Common myeloid progenitor, CD34-positive (primary cell): Measurements from ENCODE around the gene PHACTR4.
"Not testable (repeated sequence)": the region's sequence is repeated elsewhere in the genome, so short reads cannot be mapped to it uniquely, and the experiment has no call there.

Source experiments
- CTCF ChIA-PET: fragments of 350-600 bp; sonication (Branson Sonifier 250); formaldehyde crosslinking; loops from one replicate; lab custom pipeline; 2021; ENCODE audit warnings: antibody characterized with exemption; lab: Charles Lee
- POLR2A ChIA-PET: fragments of 350-600 bp; sonication (Branson Sonifier 250); formaldehyde crosslinking; loops from one replicate; lab custom pipeline; 2021; ENCODE audit warnings: antibody characterized with exemption; lab: Charles Lee
- DNase-seq, 3 donors: peaks; one replicate each; pipeline versions ENCODE4 v3.0.0 to v3.0.0-alpha.2; 2013
- H3K27ac ChIP-seq, 2 experiments: 1 replicate in 1 of 2; 2 replicates in 1 of 2; pipeline ENCODE4 v1.7.0; 2013; ENCODE audit warnings: inconsistent platforms in 2 of 2, low read length in 2 of 2, mild to moderate bottlenecking in 2 of 2, low read depth in 1 of 2, moderate library complexity in 1 of 2; ENCODE audit not compliant: severe bottlenecking in 2 of 2, insufficient read depth in 1 of 2, poor library complexity in 1 of 2
- H3K27me3 ChIP-seq, 5 experiments: replicated peaks in 2 of 5; 1 replicate in 3 of 5; 2 replicates in 2 of 5; pipeline versions ENCODE4 v1.6.1 to v1.7.0; 2013; ENCODE audit warnings: low read length in 4 of 5, mild to moderate bottlenecking in 2 of 5, moderate library complexity in 2 of 5, inconsistent platforms in 1 of 5; ENCODE audit not compliant: insufficient read depth in 5 of 5, control insufficient read depth in 4 of 5
- H3K36me3 ChIP-seq, 4 experiments: 1 replicate in 2 of 4; 2 replicates in 2 of 4; pipeline versions ENCODE4 v1.6.1 to v1.7.0; 2013; ENCODE audit warnings: low read length in 3 of 4, control low read depth in 1 of 4, mild to moderate bottlenecking in 1 of 4; ENCODE audit not compliant: control insufficient read depth in 4 of 4, insufficient read depth in 4 of 4
- H3K4me1 ChIP-seq, 4 experiments: 1 replicate in 3 of 4; 2 replicates in 1 of 4; pipeline versions ENCODE4 v1.6.1 to v1.7.1; 2013; ENCODE audit warnings: low read length in 3 of 4, mild to moderate bottlenecking in 3 of 4, control low read depth in 1 of 4, inconsistent platforms in 1 of 4, moderate library complexity in 1 of 4; ENCODE audit not compliant: control insufficient read depth in 4 of 4, insufficient read depth in 4 of 4; ENCODE audit errors: control extremely low read depth in 1 of 4
- H3K4me3 ChIP-seq, 7 experiments: 1 replicate in 4 of 7; 2 replicates in 3 of 7; pipeline versions ENCODE4 v1.5.1 to v1.7.0; 2013; ENCODE audit warnings: mild to moderate bottlenecking in 7 of 7, low read length in 6 of 7, moderate library complexity in 6 of 7, inconsistent platforms in 2 of 7, low read depth in 2 of 7, control low read depth in 1 of 7; ENCODE audit not compliant: insufficient read depth in 4 of 7, control insufficient read depth in 1 of 7; ENCODE audit errors: extremely low read depth in 1 of 7
- H3K9me3 ChIP-seq, 5 experiments: 1 replicate in 4 of 5; 2 replicates in 1 of 5; pipeline versions ENCODE4 v1.6.1 to v1.7.1; 2013; ENCODE audit warnings: low read length in 4 of 5, mild to moderate bottlenecking in 2 of 5, inconsistent platforms in 1 of 5, low read depth in 1 of 5, moderate library complexity in 1 of 5; ENCODE audit not compliant: control insufficient read depth in 4 of 5, insufficient read depth in 2 of 5; ENCODE audit errors: control extremely low read depth in 1 of 5
- WGBS: methylation state at CpG from one replicate; pipeline ENCODE4 v1.1.5; 2013; ENCODE audit not compliant: insufficient coverage; 5-methylcytosine and 5-hydroxymethylcytosine counted together

The PHACTR4 gene

DNA sequence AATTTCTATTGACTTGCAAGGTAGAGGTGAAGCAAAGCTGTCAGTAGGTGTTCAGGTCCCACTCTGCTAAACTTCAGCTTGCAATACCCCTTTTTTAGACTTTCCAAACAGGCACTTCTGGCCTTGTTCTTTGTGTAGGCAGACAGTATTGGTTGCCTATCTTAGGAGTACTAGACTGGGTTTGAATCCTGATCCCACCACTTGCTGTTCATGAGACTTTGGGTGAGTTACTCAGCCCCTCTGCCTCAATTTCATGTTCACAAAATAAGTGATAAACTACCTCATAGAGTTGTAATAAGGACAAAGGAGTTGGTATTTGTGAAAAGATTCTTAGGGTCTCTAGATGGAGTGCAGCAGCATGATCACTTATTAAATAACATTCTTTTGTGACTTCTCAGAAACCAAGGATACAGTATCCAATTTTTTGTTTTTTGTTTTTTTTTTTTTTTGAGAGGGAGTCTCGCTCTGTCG is 141.5 kb downstream of the PHACTR4 start:
- no peak for DNase-seq
- Histone ChIP-seq H3K4me3 (peak overlapping the region in 3 of 7 experiments; percentile 1 to 28 (median 8)), H3K27ac (peak overlapping the region in 1 of 2 experiments; percentile 95), H3K27me3 (no peaks in the 10 kb centered on the region), H3K4me1 (peaks cover 30 to 48% (median 38%) of the 10 kb centered on the region in 4 experiments), H3K9me3 (no peaks in the 10 kb centered on the region), H3K36me3 (peaks cover 28 to 63% (median 53%) of the 10 kb centered on the region in 4 experiments)
- POLR2A ChIA-PET, result interaction anchor here (2.1 kb wide), 1 partner anchor 7 kb away, joined by 7 read pairs; no protein-coding TSS in a partner anchor
- CTCF ChIA-PET, result interaction anchor here (1.0 to 1.9 kb wide), 3 partner anchors 16 to 42 kb away, joined by 3 to 4 read pairs (median 3); partner anchors contain the start of gene TRNAU1AP
- 100% methylated on average over 1 of the region's 2 CpGs for WGBS

DNA sequence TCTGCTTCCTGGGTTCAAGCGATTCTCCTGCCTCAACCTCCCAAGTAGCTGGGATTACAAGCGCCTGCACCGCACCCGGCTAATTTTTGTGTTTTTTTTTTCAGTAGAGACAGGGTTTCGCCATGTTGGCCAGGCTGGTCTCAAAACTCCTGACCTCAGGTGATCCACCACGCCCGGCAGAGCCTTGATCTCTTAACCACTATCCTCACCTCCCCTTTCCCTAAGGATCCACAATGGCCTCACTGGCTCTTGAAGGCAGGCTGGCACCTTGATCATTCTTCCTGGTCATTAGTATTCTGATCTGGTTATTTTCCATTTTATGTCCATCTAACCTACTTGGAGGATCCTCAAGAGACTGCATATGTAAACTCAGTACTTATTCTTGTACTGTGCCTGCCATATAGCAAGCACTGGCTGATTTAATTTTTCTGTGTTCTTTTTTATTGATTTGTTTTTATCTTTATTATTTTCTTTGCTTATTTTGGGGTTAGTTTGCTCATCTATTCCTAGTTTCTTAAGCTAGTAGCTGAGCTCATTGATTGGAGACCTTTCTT is 142.6 kb downstream of the PHACTR4 start:
- 98% methylated on average over 7 of the region's 7 CpGs for WGBS
- no peak for DNase-seq
- Histone ChIP-seq H3K27me3 (no peaks in the 10 kb centered on the region), H3K4me1 (peaks cover 30 to 42% (median 37%) of the 10 kb centered on the region in 4 experiments), H3K9me3 (no peaks in the 10 kb centered on the region), H3K4me3 (no peak overlapping the region), H3K36me3 (peaks cover 28 to 63% (median 49%) of the 10 kb centered on the region in 4 experiments), H3K27ac (peak overlapping the region in 1 of 2 experiments; percentile 3)
- POLR2A ChIA-PET, result interaction anchor here (0.7 kb wide), 1 partner anchor 22 kb away, joined by 3 read pairs; no protein-coding TSS in a partner anchor
- CTCF ChIA-PET, result no interaction called here

DNA sequence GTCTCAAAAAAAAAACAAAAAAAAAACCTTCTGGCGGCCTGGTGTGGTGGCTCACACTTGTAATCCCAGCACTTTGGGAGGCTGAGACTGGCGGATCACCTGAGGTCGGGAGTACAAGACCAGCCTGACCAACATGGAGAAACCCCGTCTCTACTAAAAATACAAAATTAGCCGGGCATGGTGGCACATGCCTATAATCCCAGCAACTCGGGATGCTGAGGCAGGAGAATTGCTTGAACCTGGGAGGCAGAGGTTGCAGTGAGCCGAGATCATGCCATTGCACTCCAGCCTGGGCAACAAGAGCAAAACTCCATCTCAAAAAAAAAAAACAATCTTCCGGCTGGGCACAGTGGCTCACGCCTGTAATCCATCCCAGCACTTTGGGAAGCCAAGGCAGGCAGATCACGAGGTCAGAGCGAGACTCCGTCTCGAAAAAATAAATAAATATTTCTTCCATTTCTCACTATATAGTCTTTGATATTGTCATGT is 144.9 kb downstream of the PHACTR4 start:
- peaks cover 16 to 34% (median 27%) of the 10 kb centered on the region in 4 experiments for H3K4me1 ChIP-seq
- H3K4me3 ChIP-seq, DNase-seq, H3K27ac ChIP-seq, H3K27me3 ChIP-seq, H3K9me3 ChIP-seq: not testable (repeated sequence)
- ChIA-PET POLR2A (interaction anchor here (0.6 kb wide), 1 partner anchor 54 kb away, joined by 3 read pairs; no protein-coding TSS in a partner anchor), CTCF (interaction anchor here (1.4 kb wide), 1 partner anchor 90 kb away, joined by 4 read pairs; no protein-coding TSS in a partner anchor)
- H3K36me3 ChIP-seq, result peaks cover 23 to 50% (median 28%) of the 10 kb centered on the region in 4 experiments
- 96% methylated on average over 7 of the region's 13 CpGs for WGBS

DNA sequence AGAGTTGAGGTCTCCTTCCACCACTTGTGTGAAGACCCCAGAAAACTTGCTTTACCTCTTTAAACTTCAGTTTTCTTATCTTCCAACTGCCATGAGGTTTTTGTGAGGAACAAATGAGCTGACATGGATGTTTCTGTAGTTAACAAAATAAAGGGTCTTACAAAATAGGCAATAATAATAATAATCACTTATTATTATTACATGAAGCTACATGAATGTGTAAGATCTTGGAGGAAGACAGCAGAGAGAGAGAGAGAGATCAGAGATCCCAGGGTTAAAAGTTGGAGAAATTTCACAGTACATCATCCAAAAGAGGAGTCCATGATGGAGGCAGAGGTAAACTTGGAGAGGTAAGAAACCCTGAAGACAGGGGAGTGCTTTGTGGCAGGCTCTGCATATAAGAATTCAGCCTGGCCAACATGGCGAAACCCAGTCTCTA is 147.0 kb downstream of the PHACTR4 start:
- WGBS, result 91% methylated on average over 1 of the region's 1 CpG
- ChIA-PET CTCF (interaction anchor here (1.4 to 3.2 kb wide), 2 partner anchors 87 to 95 kb away, joined by 3 to 28 read pairs; no protein-coding TSS in a partner anchor), POLR2A (interaction anchor here (0.6 kb wide), 1 partner anchor 63 kb away, joined by 6 read pairs; no protein-coding TSS in a partner anchor)
- peaks cover 8 to 29% (median 17%) of the 10 kb centered on the region in 4 experiments for H3K36me3 ChIP-seq
- H3K27ac ChIP-seq, result peak overlapping the region in 1 of 2 experiments; percentile 14
- H3K9me3 ChIP-seq, result no peaks in the 10 kb centered on the region
- no peaks in the 10 kb centered on the region for H3K27me3 ChIP-seq
- no peak for DNase-seq
- peaks cover 2 to 22% (median 18%) of the 10 kb centered on the region in 4 experiments for H3K4me1 ChIP-seq
- no peak overlapping the region for H3K4me3 ChIP-seq

DNA sequence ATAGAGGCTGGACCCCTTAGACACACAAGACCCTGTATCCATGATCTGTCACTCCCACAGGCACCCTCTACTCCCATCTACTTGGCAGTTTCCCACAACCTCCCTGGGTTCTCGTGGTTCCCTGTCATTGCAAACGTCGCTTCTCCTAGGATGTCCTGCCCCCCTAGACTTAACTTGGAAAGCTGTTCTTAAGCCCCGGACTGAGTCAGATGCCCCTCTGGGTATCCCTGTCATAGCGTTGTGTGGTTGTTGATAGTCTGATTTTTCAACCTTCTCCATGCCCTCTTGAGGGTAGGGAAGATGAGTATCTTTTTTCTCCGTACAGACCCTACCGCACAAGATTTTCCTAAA is 148.1 kb downstream of the PHACTR4 start:
- CTCF ChIA-PET, result interaction anchor here (0.7 to 3.2 kb wide), 5 partner anchors 9 to 86 kb away, joined by 3 to 28 read pairs (median 5); no protein-coding TSS in a partner anchor
- H3K36me3 ChIP-seq, result peaks cover 4 to 24% (median 13%) of the 10 kb centered on the region in 4 experiments
- no peak for DNase-seq
- peak overlapping the region in 1 of 2 experiments; percentile 61 for H3K27ac ChIP-seq
- no peaks in the 10 kb centered on the region for H3K27me3 ChIP-seq
- 20% methylated on average over 1 of the region's 7 CpGs for WGBS
- POLR2A ChIA-PET, result interaction anchor here (1.7 kb wide), 1 partner anchor 85 kb away, joined by 4 read pairs; no protein-coding TSS in a partner anchor
- H3K9me3 ChIP-seq, result no peaks in the 10 kb centered on the region
- peaks cover 2 to 20% (median 18%) of the 10 kb centered on the region in 4 experiments for H3K4me1 ChIP-seq
- peak overlapping the region in 6 of 7 experiments; percentile 78 to 93 (median 80) for H3K4me3 ChIP-seq

DNA sequence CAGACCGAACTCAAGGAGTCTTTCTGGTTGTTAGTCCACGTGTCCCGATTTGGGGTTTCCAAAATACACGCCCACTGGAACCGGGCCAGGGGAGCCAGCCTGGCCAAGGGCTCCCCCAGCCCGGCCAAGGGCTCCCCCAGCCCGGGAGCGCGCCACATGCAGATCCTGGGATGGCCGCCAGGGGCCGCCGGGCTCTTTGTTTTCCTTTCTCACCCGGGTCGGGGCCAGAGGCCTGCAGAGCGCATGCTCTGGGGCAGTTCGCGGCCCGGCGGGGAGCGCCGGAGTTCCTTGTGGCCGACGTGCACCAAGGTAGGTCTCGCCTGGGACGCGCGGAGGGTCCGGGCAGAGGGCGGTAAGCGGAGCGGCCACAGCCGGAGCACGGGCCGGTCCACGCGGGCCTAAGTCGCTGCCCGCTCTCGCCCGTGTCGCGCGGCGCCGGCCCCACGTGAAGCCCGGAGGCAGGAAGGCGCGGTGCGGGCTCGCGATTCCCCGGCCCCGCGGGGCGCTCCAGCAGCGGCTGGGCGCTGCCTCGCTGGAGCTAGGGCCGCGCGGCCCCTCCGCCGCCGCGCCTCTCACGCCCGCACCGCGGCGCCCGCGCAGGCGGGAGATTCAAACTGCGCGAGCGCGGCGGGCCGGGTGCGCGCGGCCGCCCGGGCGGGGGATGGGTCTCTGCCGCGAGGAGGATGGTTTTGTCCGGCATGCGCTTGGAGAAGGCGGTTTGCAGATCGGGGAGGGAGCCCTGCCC is 148.6 kb downstream of the PHACTR4 start:
- DNase-seq, result peak; percentile 87 to 91 (median 89)
- WGBS, result 0% methylated on average over 63 of the region's 92 CpGs
- CTCF ChIA-PET, result interaction anchor here (0.8 to 3.2 kb wide), 6 partner anchors 8 to 86 kb away, joined by 3 to 28 read pairs (median 4); no protein-coding TSS in a partner anchor

More for the DNA sequence above, 148.6 kb downstream of the PHACTR4 start:
- POLR2A ChIA-PET, result interaction anchor here (1.0 to 1.7 kb wide), 3 partner anchors 8 to 85 kb away, joined by 3 to 7 read pairs (median 4); no protein-coding TSS in a partner anchor
- peak overlapping the region; percentile 78 to 93 (median 81) for H3K4me3 ChIP-seq
- peak overlapping the region in 1 of 2 experiments; percentile 71 for H3K27ac ChIP-seq
- peaks cover 3 to 25% (median 10%) of the 10 kb centered on the region in 4 experiments for H3K36me3 ChIP-seq
- no peaks in the 10 kb centered on the region for H3K27me3 ChIP-seq
- H3K9me3 ChIP-seq, result no peaks in the 10 kb centered on the region
- H3K4me1 ChIP-seq, result peaks cover 2 to 20% (median 18%) of the 10 kb centered on the region in 4 experiments
